Loucy (cell line): Measurements from ENCODE around the gene PSMG3.

Experiments used
- H2AFZ ChIP-seq: fragments of 200-600 bp; sonication (generic); 2 replicates; pipeline ENCODE4 v1.6.0; 2016; ENCODE audit warnings: antibody characterized with exemption, mild to moderate bottlenecking, low read length, moderate library complexity
- H3F3A ChIP-seq: fragments of 200-600 bp; 2 replicates; pipeline ENCODE4 v1.6.0; 2016; ENCODE audit warnings: antibody characterized with exemption, low read depth, mild to moderate bottlenecking
- H3K27me3 ChIP-seq: fragments of 200-600 bp; sonication (generic); 2 replicates; pipeline ENCODE4 v1.6.1; 2014; ENCODE audit warnings: low read length, mild to moderate bottlenecking; ENCODE audit not compliant: insufficient read depth, poor library complexity, severe bottlenecking
- H3K36me3 ChIP-seq: fragments of 200-600 bp; sonication (generic); 2 replicates; pipeline ENCODE4 v1.6.1; 2016; ENCODE audit warnings: low read length; ENCODE audit not compliant: insufficient read depth
- H3K4me1 ChIP-seq: fragments of 200-600 bp; sonication (generic); 2 replicates; pipeline ENCODE4 v1.5.1; 2014; ENCODE audit warnings: low read length, mild to moderate bottlenecking; ENCODE audit not compliant: insufficient read depth, poor library complexity, severe bottlenecking
- H3K4me2 ChIP-seq: fragments of 200-600 bp; sonication (generic); 2 replicates; pipeline ENCODE4 v1.6.0; 2014; ENCODE audit warnings: antibody characterized with exemption, low read length, low read depth, mild to moderate bottlenecking; ENCODE audit not compliant: poor library complexity, severe bottlenecking
- H3K4me3 ChIP-seq: fragments of 200-600 bp; sonication (generic); 2 replicates; pipeline ENCODE4 v1.5.1; 2014; ENCODE audit warnings: low read length, mild to moderate bottlenecking, mixed read lengths; ENCODE audit not compliant: poor library complexity, severe bottlenecking
- H3K79me2 ChIP-seq: fragments of 200-600 bp; sonication (generic); 2 replicates; pipeline ENCODE4 v1.6.1; 2014; ENCODE audit warnings: low read length; ENCODE audit not compliant: insufficient read depth
- H3K9ac ChIP-seq: fragments of 200-600 bp; sonication (generic); 2 replicates; pipeline ENCODE4 v1.6.0; 2014; ENCODE audit warnings: mild to moderate bottlenecking, low read depth, low read length, moderate library complexity; ENCODE audit not compliant: poor library complexity, severe bottlenecking
- H3K9me2 ChIP-seq: fragments of 200-600 bp; sonication (generic); replicated peaks from 2 replicates; pipeline ENCODE4 v1.6.1; 2016; ENCODE audit warnings: low read depth, low read length, mixed read lengths
- H3K9me3 ChIP-seq: fragments of 200-600 bp; sonication (generic); 2 replicates; pipeline ENCODE4 v1.6.1; 2014; ENCODE audit warnings: mild to moderate bottlenecking, antibody characterized with exemption, low read length, low read depth; ENCODE audit not compliant: insufficient read depth
- H4K20me1 ChIP-seq: fragments of 200-600 bp; sonication (generic); 2 replicates; pipeline ENCODE4 v1.6.0; 2014; ENCODE audit warnings: antibody characterized with exemption, low read length, mild to moderate bottlenecking; ENCODE audit not compliant: insufficient read depth, poor library complexity, severe bottlenecking
- EZH2phosphoT487 ChIP-seq: fragments of 200-600 bp; IDR thresholded peaks from 2 replicates; pipeline ENCODE4 v1.6.1; 2018; ENCODE audit warnings: antibody characterized with exemption, mild to moderate bottlenecking, moderate library complexity, borderline replicate concordance
- TF ChIP-seq, protein P1 (sequence below): fragments of 200-600 bp; sonication (generic); conservative IDR thresholded peaks from 2 replicates; pipeline ENCODE4 v1.5.1; 2014; ENCODE audit warnings: mild to moderate bottlenecking, antibody characterized with exemption, low read length

PSMG3 gene

DNA sequence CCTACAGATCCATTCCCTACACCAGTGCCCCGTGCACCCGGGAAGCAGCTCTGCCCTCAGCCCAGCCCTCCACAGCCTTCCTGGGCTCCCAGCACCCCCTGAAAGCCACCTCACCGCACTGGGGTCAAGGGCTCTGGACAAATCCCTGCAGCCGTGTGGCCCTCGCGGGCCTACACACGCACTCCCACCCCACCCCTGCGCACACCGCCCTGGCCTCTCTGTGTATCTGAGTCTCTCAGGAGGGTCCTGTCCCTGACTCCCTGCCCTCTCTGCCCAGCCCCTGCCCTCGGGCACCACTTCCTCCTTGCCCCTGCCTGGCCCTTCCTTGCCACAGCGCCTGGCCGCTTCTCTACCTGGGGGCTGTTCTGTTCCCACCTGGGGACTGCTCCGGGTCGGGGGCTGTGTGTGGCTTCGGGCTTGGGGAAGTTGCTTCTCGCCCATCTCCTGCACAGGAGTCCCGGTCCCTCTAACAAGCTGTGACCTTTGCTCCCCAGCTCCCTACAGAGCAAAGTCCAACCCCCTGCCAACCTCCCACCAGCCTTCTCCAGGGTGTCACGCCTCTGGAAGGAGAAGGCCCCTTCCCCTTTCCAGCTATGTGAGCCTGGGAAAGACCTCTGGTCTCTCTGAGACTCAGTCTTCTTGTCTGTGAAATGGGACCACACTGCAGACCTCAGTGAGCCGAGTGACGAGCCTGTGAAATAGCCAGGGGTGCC lies 15.3 kb downstream of the PSMG3 start:
- no peaks in the 10 kb centered on the region for H4K20me1 ChIP-seq
- H3K9me2 ChIP-seq, result no peaks in the 10 kb centered on the region
- no peaks in the 10 kb centered on the region for H3K79me2 ChIP-seq
- peaks cover 6% of the 10 kb centered on the region for H3K4me1 ChIP-seq
- H3K9me3 ChIP-seq, result no peaks in the 10 kb centered on the region
- no peak overlapping the region for H3K4me2 ChIP-seq
- H2AFZ ChIP-seq, result no peak overlapping the region
- no peaks in the 10 kb centered on the region for H3F3A ChIP-seq
- H3K27me3 ChIP-seq, result no peaks in the 10 kb centered on the region
- H3K9ac ChIP-seq, result no peak overlapping the region
- no peaks in the 10 kb centered on the region for H3K36me3 ChIP-seq
- no peak overlapping the region for H3K4me3 ChIP-seq
- TF ChIP-seq EZH2phosphoT487, result no peak
- TF ChIP-seq, protein P1, sequence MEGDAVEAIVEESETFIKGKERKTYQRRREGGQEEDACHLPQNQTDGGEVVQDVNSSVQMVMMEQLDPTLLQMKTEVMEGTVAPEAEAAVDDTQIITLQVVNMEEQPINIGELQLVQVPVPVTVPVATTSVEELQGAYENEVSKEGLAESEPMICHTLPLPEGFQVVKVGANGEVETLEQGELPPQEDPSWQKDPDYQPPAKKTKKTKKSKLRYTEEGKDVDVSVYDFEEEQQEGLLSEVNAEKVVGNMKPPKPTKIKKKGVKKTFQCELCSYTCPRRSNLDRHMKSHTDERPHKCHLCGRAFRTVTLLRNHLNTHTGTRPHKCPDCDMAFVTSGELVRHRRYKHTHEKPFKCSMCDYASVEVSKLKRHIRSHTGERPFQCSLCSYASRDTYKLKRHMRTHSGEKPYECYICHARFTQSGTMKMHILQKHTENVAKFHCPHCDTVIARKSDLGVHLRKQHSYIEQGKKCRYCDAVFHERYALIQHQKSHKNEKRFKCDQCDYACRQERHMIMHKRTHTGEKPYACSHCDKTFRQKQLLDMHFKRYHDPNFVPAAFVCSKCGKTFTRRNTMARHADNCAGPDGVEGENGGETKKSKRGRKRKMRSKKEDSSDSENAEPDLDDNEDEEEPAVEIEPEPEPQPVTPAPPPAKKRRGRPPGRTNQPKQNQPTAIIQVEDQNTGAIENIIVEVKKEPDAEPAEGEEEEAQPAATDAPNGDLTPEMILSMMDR, result no peak

DNA sequence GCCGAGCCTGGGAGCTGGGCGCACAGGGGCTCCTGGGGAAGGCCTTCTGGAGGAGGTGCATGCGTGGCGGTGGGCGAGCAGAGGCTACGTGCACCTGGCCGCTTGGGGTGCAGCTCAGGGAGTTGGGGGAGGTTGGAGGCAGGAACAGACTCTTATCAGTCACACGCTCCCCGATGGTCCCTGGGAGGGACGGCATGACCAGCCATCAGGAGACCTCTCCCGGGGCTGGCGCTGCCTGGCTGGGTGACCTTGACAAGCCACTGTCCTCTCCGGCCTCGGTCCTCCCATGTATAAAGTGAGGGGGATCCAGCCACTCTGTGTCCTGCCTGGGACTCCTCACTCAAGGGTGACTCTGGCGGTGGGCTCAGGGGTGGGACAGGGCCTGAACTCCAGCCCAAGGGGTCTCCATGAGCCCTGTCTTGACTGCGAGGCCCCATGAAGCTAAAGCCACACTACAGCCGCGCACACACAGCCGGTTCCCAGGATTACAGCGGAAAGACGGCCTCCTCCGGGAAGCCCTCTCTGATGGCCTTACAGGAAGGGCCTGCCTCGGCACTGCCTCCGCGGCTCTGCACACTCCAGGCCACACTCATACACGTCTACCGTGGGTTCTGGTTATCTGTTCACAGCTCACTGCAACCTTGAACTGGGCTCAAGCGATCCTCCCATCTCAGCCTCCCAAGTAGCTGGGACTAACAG lies 16.2 kb downstream of the PSMG3 start:
- no peaks in the 10 kb centered on the region for H3K9me3 ChIP-seq
- no peaks in the 10 kb centered on the region for H3K27me3 ChIP-seq
- no peaks in the 10 kb centered on the region for H4K20me1 ChIP-seq
- no peaks in the 10 kb centered on the region for H3F3A ChIP-seq
- no peak overlapping the region for H3K4me2 ChIP-seq
- no peaks in the 10 kb centered on the region for H3K36me3 ChIP-seq
- H2AFZ ChIP-seq, result no peak overlapping the region
- H3K9me2 ChIP-seq, result no peaks in the 10 kb centered on the region
- TF ChIP-seq, protein P1, result no peak
- no peak for TF ChIP-seq EZH2phosphoT487
- H3K9ac ChIP-seq, result no peak overlapping the region
- H3K4me1 ChIP-seq, result peaks cover 6% of the 10 kb centered on the region
- no peaks in the 10 kb centered on the region for H3K79me2 ChIP-seq
- no peak overlapping the region for H3K4me3 ChIP-seq

DNA sequence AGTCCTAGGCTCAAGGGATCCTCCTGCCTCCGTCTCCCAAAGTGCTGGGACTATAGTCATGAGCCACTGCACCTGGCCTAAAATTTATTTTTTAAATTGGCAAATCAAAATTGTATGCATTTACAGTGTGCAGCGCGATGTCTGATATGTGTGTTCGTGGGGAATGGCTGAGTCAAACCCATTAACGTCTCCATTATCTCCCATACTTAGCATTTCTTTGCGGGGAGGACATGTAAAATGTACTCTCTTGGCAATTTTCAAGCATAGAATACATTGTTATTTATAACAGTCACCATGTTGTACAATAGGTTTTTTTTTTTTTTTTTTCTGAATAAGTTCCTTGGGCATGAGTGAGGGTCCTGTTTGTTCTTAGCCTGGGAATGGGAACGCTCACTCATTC lies 17.6 kb downstream of the PSMG3 start:
- Histone ChIP-seq H3K4me1 (peaks cover 6% of the 10 kb centered on the region), H3K79me2 (no peaks in the 10 kb centered on the region), H3K4me2 (no peak overlapping the region), H3K27me3 (no peaks in the 10 kb centered on the region), H3F3A (no peaks in the 10 kb centered on the region), H3K9me3 (no peaks in the 10 kb centered on the region), H4K20me1 (no peaks in the 10 kb centered on the region), H3K9me2 (no peaks in the 10 kb centered on the region), H2AFZ (no peak overlapping the region), H3K4me3 (no peak overlapping the region), H3K9ac (no peak overlapping the region), H3K36me3 (no peaks in the 10 kb centered on the region)
- TF ChIP-seq, protein P1, result no peak
- TF ChIP-seq EZH2phosphoT487, result no peak
